ENCODE data around the gene DPYSL4.

- TF ChIP-seq CTCF (IDR thresholded peaks at IDR 0.05) = no peak
- no peak for TF ChIP-seq POLR2A (IDR thresholded peaks at IDR 0.05)
These were observed 54.3 kb downstream of the DPYSL4 start for GRCh38 chr10:132241086-132241485.

Data from right lobe of liver (tissue), 4 donors.